ENCODE data around the gene SERGEF.

Gene SERGEF

GRCh38 chr11:17951685-17952388 lies 61.0 kb downstream of the SERGEF start:
- no peak for DNase-seq (ENCODE audit: low read depth)

GRCh38 chr11:17950644-17951043 lies 62.2 kb downstream of the SERGEF start:
- no peak for DNase-seq (ENCODE audit: low read depth)

- DNase-seq (ENCODE audit: low read depth) = no peak
Measured at GRCh38 chr11:17948296-17948695, 64.6 kb downstream of the SERGEF start.

- no peak for DNase-seq (ENCODE audit: low read depth)
Measured at GRCh38 chr11:17939542-17939941, 73.3 kb downstream of the SERGEF start.

- DNase-seq (ENCODE audit: low read depth) = no peak
Measured at GRCh38 chr11:17936790-17937189, 76.1 kb downstream of the SERGEF start.

GRCh38 chr11:17934194-17934593 lies 78.7 kb downstream of the SERGEF start:
- no peak for DNase-seq (ENCODE audit: low read depth)

GRCh38 chr11:17933708-17934107 lies 79.1 kb downstream of the SERGEF start:
- no peak for DNase-seq (ENCODE audit: low read depth)

- no peak for DNase-seq (ENCODE audit: low read depth)
Measured at GRCh38 chr11:17932472-17932871, 80.4 kb downstream of the SERGEF start.

GRCh38 chr11:17931595-17931994 lies 81.3 kb downstream of the SERGEF start:
- no peak for DNase-seq (ENCODE audit: low read depth)

GRCh38 chr11:17930544-17931125 lies 82.2 kb downstream of the SERGEF start:
- DNase-seq (ENCODE audit: low read depth) = no peak

- DNase-seq (ENCODE audit: low read depth) = no peak
Measured at GRCh38 chr11:17929171-17929570, 83.7 kb downstream of the SERGEF start.

- no peak for DNase-seq (ENCODE audit: low read depth)
Measured at GRCh38 chr11:17927681-17928343, 85.0 kb downstream of the SERGEF start.

GRCh38 chr11:17927041-17927440 lies 85.8 kb downstream of the SERGEF start:
- no peak for DNase-seq (ENCODE audit: low read depth)

GRCh38 chr11:17924713-17925112 lies 88.1 kb downstream of the SERGEF start:
- no peak for DNase-seq (ENCODE audit: low read depth)

- no peak for DNase-seq (ENCODE audit: low read depth)
Measured at GRCh38 chr11:17923217-17923616, 89.6 kb downstream of the SERGEF start.

GRCh38 chr11:17922416-17922788 lies 90.4 kb downstream of the SERGEF start:
- DNase-seq (ENCODE audit: low read depth) = no peak

- no peak for DNase-seq (ENCODE audit: low read depth)
Measured at GRCh38 chr11:17921659-17922415, 91.0 kb downstream of the SERGEF start.

- DNase-seq (ENCODE audit: low read depth) = no peak
Measured at GRCh38 chr11:17918049-17918605, 94.7 kb downstream of the SERGEF start.

GRCh38 chr11:17917556-17917955 lies 95.3 kb downstream of the SERGEF start:
- no peak for DNase-seq (ENCODE audit: low read depth)

- no peak for DNase-seq (ENCODE audit: low read depth)
Measured at GRCh38 chr11:17915500-17916143, 97.2 kb downstream of the SERGEF start.

GRCh38 chr11:17914957-17915356 lies 97.9 kb downstream of the SERGEF start:
- DNase-seq (ENCODE audit: low read depth) = no peak

GRCh38 chr11:17907046-17907445 lies 105.8 kb downstream of the SERGEF start:
- no peak for DNase-seq (ENCODE audit: low read depth)

All from stimulated activated CD8-positive, alpha-beta memory T cell treated with anti-CD3 and anti-CD28 coated beads, Interleukin-7, amount 100 ng/mL, for 24 hours (primary cell).